SU-DHL-6 (cell line): ENCODE results near the gene CBFA2T2.
"Not testable (repeated sequence)": the region's sequence is repeated elsewhere in the genome, so short reads cannot be mapped to it uniquely, and the experiment has no call there.

ENCODE experiments used
- H2AFZ ChIP-seq: fragments of 200-600 bp; sonication (generic); 2 replicates; pipeline ENCODE4 v1.6.1; 2014; ENCODE audit warnings: low read depth, mild to moderate bottlenecking, moderate library complexity, mixed read lengths, antibody characterized with exemption, low read length; ENCODE audit not compliant: severe bottlenecking
- H3F3A ChIP-seq: fragments of 200-600 bp; shearing (Covaris generic); 2 replicates; pipeline ENCODE4 v1.6.0; 2016; ENCODE audit warnings: antibody characterized with exemption, mild to moderate bottlenecking; ENCODE audit not compliant: insufficient read depth
- H3K27ac ChIP-seq: fragments of 200-600 bp; sonication (generic); 2 replicates; pipeline ENCODE4 v1.5.1; 2016; ENCODE audit warnings: low read depth, mild to moderate bottlenecking, low read length, moderate library complexity, mixed read lengths
- H3K27me3 ChIP-seq: fragments of 200-600 bp; sonication (generic), shearing (Covaris generic); 2 replicates; pipeline ENCODE4 v1.6.0; 2014; ENCODE audit warnings: mild to moderate bottlenecking, low read length
- H3K36me3 ChIP-seq: fragments of 200-600 bp; sonication (generic); 2 replicates; pipeline ENCODE4 v1.6.1; 2014; ENCODE audit warnings: mild to moderate bottlenecking, low read length, mixed read lengths
- H3K4me2 ChIP-seq: fragments of 300-600, 200-600 bp; shearing (Covaris generic), sonication (generic); 2 replicates; pipeline ENCODE4 v1.6.0; 2014; ENCODE audit warnings: low read length, low read depth, mild to moderate bottlenecking; ENCODE audit not compliant: poor library complexity, severe bottlenecking
- H3K4me3 ChIP-seq: fragments of 200-600 bp; sonication (generic); 2 replicates; pipeline ENCODE4 v1.5.1; 2014; ENCODE audit warnings: antibody characterized with exemption, low read length, mild to moderate bottlenecking, mixed read lengths; ENCODE audit not compliant: insufficient read depth, poor library complexity, severe bottlenecking
- H3K79me2 ChIP-seq: fragments of 200-600 bp; sonication (generic); 2 replicates; pipeline ENCODE4 v1.6.1; 2014; ENCODE audit warnings: mild to moderate bottlenecking, low read length, moderate library complexity; ENCODE audit not compliant: insufficient read depth
- H3K9ac ChIP-seq: fragments of 200-600 bp; sonication (generic); 2 replicates; pipeline ENCODE4 v1.7.0; 2014; ENCODE audit warnings: mild to moderate bottlenecking, low read length
- H3K9me2 ChIP-seq: fragments of 200-600 bp; sonication (generic); replicated peaks from 2 replicates; pipeline ENCODE4 v1.6.1; 2014; ENCODE audit warnings: low read length; ENCODE audit not compliant: insufficient read depth
- H3K9me3 ChIP-seq: fragments of 200-600 bp; sonication (generic); 2 replicates; pipeline ENCODE4 v1.6.1; 2014; ENCODE audit warnings: low read length, mixed read lengths; ENCODE audit not compliant: insufficient read depth
- H4K20me1 ChIP-seq: fragments of 200-600 bp; sonication (generic); 2 replicates; pipeline ENCODE4 v1.6.1; 2014; ENCODE audit warnings: low read depth, mild to moderate bottlenecking, antibody characterized with exemption, low read length, moderate library complexity, mixed read lengths
- EZH2phosphoT487 ChIP-seq: fragments of 200-600 bp; sonication (generic), shearing (Covaris generic); conservative IDR thresholded peaks from 2 replicates; pipeline ENCODE4 v1.6.1; 2018; ENCODE audit warnings: mild to moderate bottlenecking, antibody characterized with exemption, low read length, moderate library complexity, mixed read lengths
- TF ChIP-seq, protein P1 (sequence below): fragments of 200-600 bp; sonication (generic); IDR thresholded peaks from one replicate; pipeline ENCODE4 v1.5.1; 2017; ENCODE audit warnings: antibody characterized with exemption, mild to moderate bottlenecking, low read length, moderate library complexity; ENCODE audit not compliant: insufficient read depth, poor library complexity, severe bottlenecking

CBFA2T2 gene

DNA sequence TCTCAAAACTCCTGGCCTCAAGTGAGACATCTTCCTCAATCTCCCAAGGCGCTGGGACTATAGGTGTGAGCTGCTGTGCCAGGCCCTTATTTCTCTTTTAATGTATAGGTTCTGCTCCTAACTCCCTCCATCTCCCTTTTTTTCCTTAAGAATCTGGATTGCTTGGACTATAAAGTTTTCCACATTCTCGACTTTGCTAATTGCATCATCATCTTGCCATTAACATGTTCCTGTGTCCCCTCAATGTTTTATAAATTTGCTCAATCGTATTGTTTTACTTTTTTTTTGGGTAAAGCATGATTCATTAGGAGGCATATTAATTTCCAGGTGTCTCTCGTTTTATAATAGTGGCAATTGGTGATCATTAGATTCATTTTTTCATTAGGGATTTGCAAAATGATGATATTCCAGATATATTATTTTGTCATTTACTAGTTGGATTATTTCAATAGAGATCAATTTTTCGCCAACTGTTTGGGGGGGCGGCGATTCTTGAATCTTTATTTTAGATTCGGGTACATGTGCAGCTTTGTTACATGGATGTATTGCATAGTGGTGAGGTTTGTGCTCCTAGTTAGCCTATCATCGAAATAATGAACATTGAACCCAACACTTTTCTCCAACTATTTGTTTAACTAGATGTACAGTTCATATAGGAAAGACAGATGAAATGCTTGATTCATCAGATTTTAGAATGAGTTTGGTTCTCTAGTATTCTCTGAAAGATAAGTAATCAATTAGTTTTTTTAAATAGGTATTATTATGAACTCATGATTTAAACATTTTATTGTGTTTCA is 68.7 kb downstream of the CBFA2T2 start:
- no peak overlapping the region for H3K4me3 ChIP-seq
- TF ChIP-seq, protein P1, sequence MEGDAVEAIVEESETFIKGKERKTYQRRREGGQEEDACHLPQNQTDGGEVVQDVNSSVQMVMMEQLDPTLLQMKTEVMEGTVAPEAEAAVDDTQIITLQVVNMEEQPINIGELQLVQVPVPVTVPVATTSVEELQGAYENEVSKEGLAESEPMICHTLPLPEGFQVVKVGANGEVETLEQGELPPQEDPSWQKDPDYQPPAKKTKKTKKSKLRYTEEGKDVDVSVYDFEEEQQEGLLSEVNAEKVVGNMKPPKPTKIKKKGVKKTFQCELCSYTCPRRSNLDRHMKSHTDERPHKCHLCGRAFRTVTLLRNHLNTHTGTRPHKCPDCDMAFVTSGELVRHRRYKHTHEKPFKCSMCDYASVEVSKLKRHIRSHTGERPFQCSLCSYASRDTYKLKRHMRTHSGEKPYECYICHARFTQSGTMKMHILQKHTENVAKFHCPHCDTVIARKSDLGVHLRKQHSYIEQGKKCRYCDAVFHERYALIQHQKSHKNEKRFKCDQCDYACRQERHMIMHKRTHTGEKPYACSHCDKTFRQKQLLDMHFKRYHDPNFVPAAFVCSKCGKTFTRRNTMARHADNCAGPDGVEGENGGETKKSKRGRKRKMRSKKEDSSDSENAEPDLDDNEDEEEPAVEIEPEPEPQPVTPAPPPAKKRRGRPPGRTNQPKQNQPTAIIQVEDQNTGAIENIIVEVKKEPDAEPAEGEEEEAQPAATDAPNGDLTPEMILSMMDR = no peak
- no peak for TF ChIP-seq EZH2phosphoT487
- H3K27ac ChIP-seq = no peak overlapping the region
- H3K4me2 ChIP-seq = no peak overlapping the region
- H3K36me3 ChIP-seq = no peaks in the 10 kb centered on the region
- H3K9ac ChIP-seq = no peak overlapping the region
- no peaks in the 10 kb centered on the region for H3K79me2 ChIP-seq
- no peak overlapping the region for H2AFZ ChIP-seq
- H3K9me3 ChIP-seq = no peaks in the 10 kb centered on the region
- peaks cover 8% of the 10 kb centered on the region; the same call in 1 of the 2 replicates for H3F3A ChIP-seq
- H4K20me1 ChIP-seq = no peaks in the 10 kb centered on the region
- H3K9me2 ChIP-seq = no peaks in the 10 kb centered on the region
- no peaks in the 10 kb centered on the region for H3K27me3 ChIP-seq

DNA sequence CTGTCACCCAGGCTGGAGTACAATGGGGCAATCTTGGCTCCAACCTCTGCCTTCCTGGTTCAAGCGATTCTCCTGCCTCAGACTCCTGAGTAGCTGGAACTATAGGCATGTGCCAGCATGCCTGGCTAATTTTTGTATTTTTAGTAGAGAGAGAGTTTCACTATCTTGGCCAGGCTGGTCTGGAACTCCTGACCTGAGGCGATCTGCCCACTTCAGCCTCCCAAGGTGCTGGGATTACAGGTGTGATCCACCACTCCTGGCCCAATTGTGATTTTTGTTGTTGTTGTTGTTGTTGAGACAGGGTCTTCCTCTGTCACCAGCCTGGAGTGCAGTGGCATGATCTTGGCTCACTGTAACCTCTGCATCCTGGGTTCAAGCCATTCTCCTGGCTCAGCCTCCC is 69.3 kb downstream of the CBFA2T2 start:
- no peak for TF ChIP-seq EZH2phosphoT487
- TF ChIP-seq, protein P1 = no peak
- no peaks in the 10 kb centered on the region for H4K20me1 ChIP-seq
- no peak overlapping the region for H3K9ac ChIP-seq
- no peak overlapping the region for H3K4me2 ChIP-seq
- H3K4me3 ChIP-seq = no peak overlapping the region
- H3F3A ChIP-seq = peaks cover 4% of the 10 kb centered on the region; the same call in 1 of the 2 replicates
- no peak overlapping the region for H3K27ac ChIP-seq
- no peaks in the 10 kb centered on the region for H3K79me2 ChIP-seq
- H2AFZ ChIP-seq = no peak overlapping the region
- H3K36me3 ChIP-seq = no peaks in the 10 kb centered on the region
- H3K27me3 ChIP-seq = no peaks in the 10 kb centered on the region
- no peaks in the 10 kb centered on the region for H3K9me2 ChIP-seq
- H3K9me3 ChIP-seq = no peaks in the 10 kb centered on the region

DNA sequence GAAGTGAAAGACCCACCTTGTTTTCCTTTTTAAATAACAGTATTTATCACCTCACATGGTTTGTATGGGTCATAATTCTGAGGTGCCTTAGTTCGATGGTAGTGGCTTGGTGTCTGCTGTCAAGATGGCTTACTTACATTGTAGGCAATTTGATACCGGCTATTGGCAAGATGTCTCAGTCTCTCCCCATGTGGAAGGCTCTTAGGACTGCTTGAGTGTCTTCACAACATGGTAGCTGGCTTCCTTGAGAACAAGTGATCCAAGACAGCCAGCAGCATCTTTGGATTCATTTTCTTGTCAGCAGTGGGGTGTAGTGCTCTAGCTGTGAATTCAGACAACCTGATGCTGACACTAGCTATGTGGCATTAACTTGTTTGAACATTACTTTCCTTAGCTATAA is 70.1 kb downstream of the CBFA2T2 start:
- Histone ChIP-seq H4K20me1 (no peaks in the 10 kb centered on the region), H3K36me3 (no peaks in the 10 kb centered on the region), H3K9me3 (no peaks in the 10 kb centered on the region), H2AFZ (no peak overlapping the region), H3K4me3 (no peak overlapping the region), H3K79me2 (no peaks in the 10 kb centered on the region), H3F3A (no peaks in the 10 kb centered on the region), H3K27ac (no peak overlapping the region), H3K4me2 (no peak overlapping the region), H3K9ac (no peak overlapping the region), H3K9me2 (no peaks in the 10 kb centered on the region), H3K27me3 (no peaks in the 10 kb centered on the region)
- TF ChIP-seq EZH2phosphoT487 = no peak
- TF ChIP-seq, protein P1 = no peak

DNA sequence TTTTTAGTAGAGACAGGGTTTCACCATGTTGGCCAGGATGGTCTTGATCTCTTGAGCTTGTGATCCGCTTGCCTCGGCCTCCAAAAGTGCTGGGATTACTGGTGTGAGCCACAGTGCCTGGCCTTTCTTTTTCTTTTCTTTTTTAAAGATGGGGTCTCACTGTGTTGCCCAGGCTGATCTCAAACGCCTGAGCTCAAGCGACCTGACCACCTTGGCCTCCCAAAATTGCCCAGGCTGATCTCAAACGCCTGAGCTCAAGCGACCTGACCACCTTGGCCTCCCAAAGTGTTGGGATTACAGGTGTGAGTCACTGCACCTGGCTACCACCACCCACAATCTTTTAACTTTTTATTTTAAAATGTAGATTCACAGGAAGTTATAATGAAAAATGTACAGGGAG is 71.2 kb downstream of the CBFA2T2 start:
- H2AFZ ChIP-seq, H3F3A ChIP-seq, H3K9me2 ChIP-seq, H3K36me3 ChIP-seq, H3K9me3 ChIP-seq, H3K9ac ChIP-seq, H3K4me3 ChIP-seq, H3K27me3 ChIP-seq, H3K4me2 ChIP-seq, H3K79me2 ChIP-seq, H4K20me1 ChIP-seq, H3K27ac ChIP-seq: not testable (repeated sequence)
